HuH-7.5 (cell line): ENCODE data around the gene ADIRF.
"Not testable (repeated sequence)": the region's sequence is repeated elsewhere in the genome, so short reads cannot be mapped to it uniquely, and the experiment has no call there.

Source experiments
- DNase-seq: peaks from one replicate; pipeline ENCODE4 v3.0.0; 2011; ENCODE audit warnings: low spot score

The ADIRF gene

DNA sequence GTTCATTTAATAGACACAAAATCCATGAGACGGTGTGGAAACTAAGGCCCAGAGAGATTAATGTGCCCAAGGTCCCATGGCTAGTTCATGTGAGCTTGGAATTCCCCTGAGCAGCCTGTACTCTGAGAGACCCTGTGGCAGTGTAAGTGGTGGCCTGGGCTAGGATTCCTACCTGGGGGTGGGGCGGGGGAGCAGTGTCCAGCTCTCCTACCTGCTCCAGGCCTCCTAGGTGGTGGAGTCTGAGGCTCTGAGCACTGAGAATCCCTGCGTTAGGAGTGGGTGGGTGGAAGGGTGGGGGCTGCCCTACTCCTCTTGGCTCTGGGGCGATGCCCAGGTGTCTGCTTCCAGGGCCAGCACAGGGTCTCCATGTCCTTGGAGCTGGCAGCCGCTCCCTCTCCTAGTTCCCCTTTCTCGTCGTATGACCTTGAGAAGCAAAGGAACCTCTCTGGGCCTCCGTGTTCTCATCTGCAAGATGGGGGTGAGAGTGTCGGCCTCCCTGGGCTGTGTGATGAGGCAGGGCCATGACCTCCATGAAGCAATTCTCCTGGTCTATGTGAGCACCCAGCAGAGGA is 7.3 kb upstream of the ADIRF start:
- no peak for DNase-seq

- no peak for DNase-seq
Observed at GRCh38 chr10:86961481-86962091, 6.7 kb upstream of the ADIRF start.

DNA sequence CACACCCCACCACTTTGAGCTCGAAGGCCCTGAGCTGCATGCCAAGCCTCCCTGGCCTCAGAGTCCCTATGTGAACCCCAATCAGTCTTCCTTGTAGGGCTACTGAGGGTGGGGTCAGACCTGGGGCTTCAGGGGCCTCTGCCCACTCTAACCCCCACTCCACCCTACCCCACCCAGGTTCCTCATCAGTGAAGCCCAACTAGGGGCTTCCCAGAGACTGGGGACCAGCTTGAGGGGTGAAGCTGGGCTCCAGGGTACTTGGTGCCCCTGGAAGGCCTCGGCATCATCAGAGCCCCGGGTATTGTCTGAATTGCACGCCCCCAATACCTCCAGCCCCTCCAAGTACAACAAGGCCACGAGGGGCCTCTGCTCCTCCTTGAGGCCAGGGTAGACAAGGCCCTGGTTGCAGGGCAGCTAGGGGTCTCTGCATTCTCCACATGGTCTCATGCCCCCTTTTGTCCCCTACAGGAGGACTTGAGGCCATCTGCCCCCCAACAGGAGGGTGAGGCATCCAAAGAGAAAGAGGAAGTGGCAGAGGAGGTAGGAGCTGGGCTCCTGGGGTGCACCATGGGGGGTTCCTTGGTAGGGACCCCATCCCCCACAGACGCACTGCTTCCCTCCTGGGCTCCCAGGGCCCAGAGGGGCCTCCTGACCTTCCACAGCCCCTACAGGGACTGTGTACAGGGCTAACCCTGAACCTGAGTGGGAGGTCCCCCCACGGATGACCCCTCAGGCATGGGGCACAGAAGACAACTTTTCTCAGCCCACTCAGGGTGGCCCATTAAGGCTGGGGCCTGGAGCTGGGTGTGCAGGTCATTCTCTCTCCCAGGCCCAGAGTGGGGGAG is 5.9 kb upstream of the ADIRF start:
- no peak for DNase-seq

DNA sequence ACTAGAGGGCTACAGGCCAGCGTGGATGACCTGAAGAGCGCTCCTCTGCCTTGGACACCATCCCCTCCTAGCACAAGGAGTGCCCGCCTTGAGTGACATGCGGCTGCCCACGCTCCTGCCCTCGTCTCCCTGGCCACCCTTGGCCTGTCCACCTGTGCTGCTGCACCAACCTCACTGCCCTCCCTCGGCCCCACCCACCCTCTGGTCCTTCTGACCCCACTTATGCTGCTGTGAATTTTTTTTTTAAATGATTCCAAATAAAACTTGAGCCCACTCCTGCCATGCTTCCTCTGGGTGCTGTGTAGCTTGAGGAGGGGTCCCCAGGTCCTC is 5.3 kb upstream of the ADIRF start:
- DNase-seq = no peak

- no peak for DNase-seq
Observed at GRCh38 chr10:86963341-86963919, 4.9 kb upstream of the ADIRF start.

DNA sequence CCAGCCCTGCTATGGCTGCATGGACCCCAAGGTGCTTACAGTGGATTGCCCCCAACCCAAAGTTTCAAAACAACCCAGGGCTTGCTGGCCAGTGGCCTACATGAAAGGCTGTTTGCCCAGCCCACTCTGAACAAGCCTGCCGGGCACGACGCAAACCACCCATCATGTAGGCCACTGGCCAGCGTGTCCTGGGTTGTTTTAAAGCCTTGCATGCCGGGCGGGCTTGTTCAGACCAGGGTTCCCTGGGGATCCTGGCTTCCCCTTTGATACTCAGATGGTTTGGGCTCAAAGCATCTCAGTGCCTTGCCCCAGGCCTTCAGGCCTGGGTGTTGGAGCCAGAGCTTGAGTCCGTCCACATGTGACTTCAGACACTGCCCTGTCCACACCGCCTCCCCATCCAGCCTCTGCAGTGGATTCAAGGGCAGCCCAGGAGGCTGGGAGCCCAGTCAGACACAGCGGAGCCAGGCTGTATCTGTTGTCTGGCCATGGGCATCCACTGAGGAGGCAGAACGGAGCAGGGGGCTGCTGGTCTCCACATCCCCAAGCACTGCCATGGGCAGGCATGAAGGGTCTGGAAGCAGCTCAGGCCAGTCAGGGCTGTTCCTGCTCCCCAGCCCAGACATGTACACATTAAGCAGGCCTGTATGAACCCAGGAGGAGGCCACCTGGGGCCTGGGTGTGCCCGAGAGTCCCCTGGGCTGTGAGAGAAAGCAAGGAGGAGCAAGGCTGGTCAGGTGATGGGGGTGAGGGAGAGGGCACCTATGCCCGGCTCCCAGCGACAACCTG is 4.0 kb upstream of the ADIRF start:
- no peak for DNase-seq

DNA sequence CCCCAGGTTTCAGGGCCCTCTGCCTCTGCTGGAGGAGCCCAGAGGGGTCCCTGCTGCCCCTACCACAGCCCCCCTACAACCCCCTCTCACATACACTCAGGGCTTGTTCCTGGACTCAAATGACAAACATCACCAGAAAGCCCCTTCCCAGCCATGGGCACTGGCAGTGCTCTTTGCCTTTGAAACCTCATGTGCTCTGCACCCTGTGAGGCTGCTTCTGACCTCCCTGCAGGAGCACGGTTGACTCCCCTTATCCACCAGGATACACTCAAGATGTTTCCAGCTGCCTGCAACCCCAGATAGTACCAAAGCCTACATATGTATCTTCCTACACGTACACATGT is 3.5 kb upstream of the ADIRF start:
- no peak for DNase-seq

DNA sequence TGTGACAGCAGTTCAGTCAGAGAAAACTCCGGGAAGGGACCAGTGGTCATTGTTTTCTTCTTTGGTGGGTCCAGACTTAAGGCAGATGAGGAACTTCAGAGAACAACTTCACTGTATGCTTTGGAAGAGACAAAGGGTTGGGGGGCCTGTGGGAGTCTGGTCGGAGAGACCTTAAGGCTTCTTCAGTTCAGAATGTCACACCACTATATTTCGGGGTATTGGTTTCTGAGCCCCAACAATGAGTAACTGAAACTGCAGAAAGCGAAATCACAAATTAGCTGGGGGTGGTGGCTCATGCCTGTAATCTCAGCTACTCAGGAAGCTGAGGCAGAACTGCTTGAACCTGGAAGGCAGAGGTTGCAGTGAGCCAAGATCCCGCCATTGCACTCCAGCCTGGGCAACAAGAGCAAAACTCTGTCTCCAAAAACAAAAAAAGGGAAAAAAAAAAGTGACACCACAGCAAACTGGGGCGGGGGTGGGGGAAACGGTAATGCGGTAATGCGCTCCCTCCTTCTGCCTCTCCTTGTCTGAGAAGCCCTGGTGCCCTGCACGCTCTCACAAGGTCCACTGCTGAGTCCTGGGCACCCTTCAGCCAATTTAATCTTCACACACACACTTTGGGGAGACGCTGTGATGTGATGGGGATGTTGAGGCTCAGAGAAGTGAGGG is 2.2 kb upstream of the ADIRF start:
- no peak for DNase-seq

GRCh38 chr10:86967481-86967941 is 771 bp upstream of the ADIRF start:
- no peak for DNase-seq

GRCh38 chr10:86968994-86969355 is 693 bp downstream of the ADIRF start:
- no peak for DNase-seq

GRCh38 chr10:86969421-86970041 is 1.2 kb downstream of the ADIRF start:
- DNase-seq = no peak

- no peak for DNase-seq
Observed at GRCh38 chr10:86970162-86970981, 2.1 kb downstream of the ADIRF start.

GRCh38 chr10:86970982-86971231 is 2.6 kb downstream of the ADIRF start:
- no peak for DNase-seq

- no peak for DNase-seq
Observed at GRCh38 chr10:86971232-86971991, 3.1 kb downstream of the ADIRF start.

GRCh38 chr10:86972613-86973380 is 4.5 kb downstream of the ADIRF start:
- DNase-seq = no peak

DNA sequence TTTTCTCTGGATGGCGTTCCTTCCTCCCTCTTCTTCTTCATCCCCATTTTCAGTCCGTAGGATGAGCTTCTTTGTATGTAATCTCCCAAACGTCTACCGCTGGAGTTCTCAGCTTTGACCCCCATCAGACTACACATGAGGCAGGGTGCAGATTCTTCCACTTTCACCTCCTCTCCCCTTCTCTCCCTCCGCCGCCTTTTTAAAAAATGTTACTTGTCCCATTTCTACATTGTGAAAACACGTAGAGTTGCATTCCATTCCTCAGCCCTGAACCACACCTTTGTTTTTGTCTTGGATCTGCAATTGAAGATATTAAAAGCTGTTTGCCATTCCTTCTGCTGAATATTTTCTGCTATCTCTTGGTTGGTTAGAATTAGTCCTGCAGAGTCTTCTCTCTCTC is 6.2 kb downstream of the ADIRF start:
- DNase-seq = no peak

DNA sequence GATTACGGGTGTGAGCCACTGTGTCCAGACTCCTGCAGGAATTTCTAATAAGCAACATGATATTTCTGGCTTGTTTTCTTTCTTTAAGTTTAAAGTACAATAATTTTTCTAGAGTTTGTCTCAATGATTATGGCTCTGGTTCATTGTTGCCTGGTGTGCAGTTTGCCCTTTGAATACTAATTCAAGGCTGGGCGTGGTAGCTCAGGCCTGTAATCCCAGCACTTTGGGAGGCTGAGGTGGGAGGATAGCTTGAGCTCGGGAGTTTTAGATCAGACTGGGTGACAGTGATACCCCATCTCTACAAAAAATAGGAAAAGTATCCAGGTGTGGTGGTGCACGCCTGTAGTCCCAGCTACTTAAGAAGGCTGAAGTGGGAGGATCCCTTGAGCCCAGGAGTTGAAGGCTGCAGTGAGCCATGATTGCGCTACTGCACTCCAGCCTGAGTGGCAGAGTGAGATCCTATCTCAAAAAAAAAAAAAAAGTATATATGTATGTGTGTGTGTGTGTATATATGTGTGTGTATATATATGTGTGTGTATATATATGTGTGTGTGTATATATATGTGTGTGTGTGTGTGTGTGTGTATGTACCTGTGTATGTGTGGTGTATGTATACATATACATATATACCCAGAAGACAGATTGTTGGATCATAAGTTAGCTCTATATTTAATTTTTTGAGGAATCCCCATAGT is 8.2 kb downstream of the ADIRF start:
- no peak for DNase-seq

GRCh38 chr10:86978457-86978856 is 10.2 kb downstream of the ADIRF start:
- DNase-seq = not testable (repeated sequence)
